Endothelial cell (in vitro differentiated cells): ENCODE measurements around the gene ZCCHC10. TPM values are rescaled to one million over a fixed set of nuclear protein-coding genes. Genes with fewer than 3 reads are reported as not detected.
"Not testable (repeated sequence)": the region's sequence is repeated elsewhere in the genome, so short reads cannot be mapped to it uniquely, and the experiment has no call there.

ENCODE experiments used
- DNase-seq: peaks from one replicate; pipeline ENCODE4 v3.0.0; 2021; ENCODE audit warnings: low spot score
- H3K27ac Mint-ChIP-seq: one replicate; pipeline ENCODE4 v1.8.0; 2021; ENCODE audit warnings: mixed read lengths, inconsistent platforms; ENCODE audit not compliant: unreplicated experiment
- H3K27me3 Mint-ChIP-seq: one replicate; pipeline ENCODE4 v1.8.0; 2021; ENCODE audit warnings: mild to moderate bottlenecking, moderate library complexity, mixed read lengths, inconsistent platforms; ENCODE audit not compliant: unreplicated experiment
- H3K36me3 Mint-ChIP-seq: one replicate; pipeline ENCODE4 v1.8.0; 2021; ENCODE audit warnings: mild to moderate bottlenecking, low read depth, mixed read lengths, inconsistent platforms; ENCODE audit not compliant: unreplicated experiment
- H3K4me1 Mint-ChIP-seq: one replicate; pipeline ENCODE4 v1.8.0; 2021; ENCODE audit warnings: mild to moderate bottlenecking, mixed read lengths, inconsistent platforms; ENCODE audit not compliant: unreplicated experiment
- H3K4me3 Mint-ChIP-seq: one replicate; pipeline ENCODE4 v1.8.0; 2021; ENCODE audit warnings: mild to moderate bottlenecking, mixed read lengths, inconsistent platforms; ENCODE audit not compliant: unreplicated experiment
- H3K9me3 Mint-ChIP-seq: one replicate; pipeline ENCODE4 v1.8.0; 2021; ENCODE audit warnings: mixed read lengths, inconsistent platforms; ENCODE audit not compliant: unreplicated experiment
- CTCF ChIP-seq: fragments of 200-600 bp; sonication (generic); IDR thresholded peaks from one replicate; pipeline ENCODE4 v1.5.0; 2021; ENCODE audit warnings: antibody characterized with exemption; ENCODE audit not compliant: unreplicated experiment
- total RNA-seq: library from RNA; stranded (reverse); fragmentation: NEBNext Ultra II Directional; extraction: Animal tissue kit (Norgen Biotek cat#: 25700); gene quantifications from one replicate; pipeline ENCODE4 v1.2.1, GENCODE V29; 2021; ENCODE audit not compliant: unreplicated experiment

The ZCCHC10 gene
- total RNA-seq, 1 donor from 2014 or later = 33.0 TPM

GRCh38 chr5:133041910-133042309 lies 15.6 kb upstream of the ZCCHC10 start:
- peaks cover 4% of the 10 kb centered on the region for H3K27me3 Mint-ChIP-seq
- no peak for TF ChIP-seq CTCF
- H3K9me3 Mint-ChIP-seq = no peaks in the 10 kb centered on the region
- no peak for DNase-seq
- H3K36me3 Mint-ChIP-seq = no peaks in the 10 kb centered on the region
- H3K27ac Mint-ChIP-seq = no peak overlapping the region
- H3K4me1 Mint-ChIP-seq = no peaks in the 10 kb centered on the region
- H3K4me3 Mint-ChIP-seq = no peak overlapping the region

GRCh38 chr5:133041157-133041784 lies 14.9 kb upstream of the ZCCHC10 start:
- Mint-ChIP-seq H3K36me3 (no peaks in the 10 kb centered on the region), H3K9me3 (no peaks in the 10 kb centered on the region), H3K27ac (no peak overlapping the region), H3K4me3 (no peak overlapping the region), H3K27me3 (peaks cover 4% of the 10 kb centered on the region), H3K4me1 (no peaks in the 10 kb centered on the region)
- no peak for DNase-seq
- TF ChIP-seq CTCF = no peak

GRCh38 chr5:133036677-133037076 lies 10.3 kb upstream of the ZCCHC10 start:
- H3K4me1 Mint-ChIP-seq, H3K9me3 Mint-ChIP-seq, H3K4me3 Mint-ChIP-seq, H3K27me3 Mint-ChIP-seq, H3K27ac Mint-ChIP-seq, DNase-seq, H3K36me3 Mint-ChIP-seq: not testable (repeated sequence)

GRCh38 chr5:133035224-133035623 lies 8.9 kb upstream of the ZCCHC10 start:
- no peak for DNase-seq
- Mint-ChIP-seq H3K36me3 (no peaks in the 10 kb centered on the region), H3K27ac (no peak overlapping the region), H3K9me3 (no peaks in the 10 kb centered on the region), H3K4me3 (no peak overlapping the region), H3K27me3 (no peaks in the 10 kb centered on the region), H3K4me1 (peaks cover 13% of the 10 kb centered on the region)
- TF ChIP-seq CTCF = no peak

- no peak for TF ChIP-seq CTCF
- Mint-ChIP-seq H3K27ac (no peak overlapping the region), H3K36me3 (no peaks in the 10 kb centered on the region), H3K4me1 (peaks cover 22% of the 10 kb centered on the region), H3K4me3 (no peak overlapping the region), H3K9me3 (no peaks in the 10 kb centered on the region), H3K27me3 (no peaks in the 10 kb centered on the region)
- no peak for DNase-seq
Measured at GRCh38 chr5:133034064-133034463, 7.7 kb upstream of the ZCCHC10 start.
